Measurements from ENCODE around the gene NOC3L. TPM values are rescaled to one million over a fixed set of nuclear protein-coding genes. Genes with fewer than 3 reads are reported as not detected.

Gene NOC3L
- total and polyA plus RNA-seq, 2 donors (not counting 3 experiments of a cell fraction or from before 2014, with no cell fraction given) = 4.3 to 20.5 TPM

DNA sequence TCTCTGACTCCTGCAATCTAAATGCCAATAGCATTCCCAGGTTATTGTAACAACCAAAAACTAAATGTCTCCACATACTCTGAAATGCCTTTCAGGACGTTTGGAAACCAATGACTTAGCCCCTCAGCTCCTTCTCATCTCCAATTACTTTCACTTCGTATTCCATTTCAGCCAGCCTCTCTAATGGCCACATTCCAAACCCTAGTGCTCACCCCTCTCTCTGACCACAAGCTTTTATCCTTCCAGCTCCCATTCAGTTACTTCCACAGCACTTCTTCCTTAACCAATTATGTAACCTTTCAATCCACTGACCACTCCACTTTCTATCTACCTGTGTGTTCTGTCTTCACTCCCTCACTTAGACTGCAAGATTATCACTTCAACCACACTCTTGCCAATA is 4.3 kb downstream of the NOC3L start:
- H3K4me1 ChIP-seq (ENCODE audit: control insufficient read depth, extremely low read depth, insufficient read depth, low read length) = peaks cover 14% of the 10 kb centered on the region
- DNase-seq (ENCODE audit: low read depth, low spot score) (no peak), FAIRE-seq (no peak)
- H3K36me3 ChIP-seq (ENCODE audit: control insufficient read depth in 2 of 2, extremely low read depth in 1 of 2, insufficient read depth in 2 of 2, low read length in 2 of 2) = peaks cover 0 to 8% of the 10 kb centered on the region in 2 experiments
- H3K4me2 ChIP-seq (ENCODE audit: insufficient read depth, low read length) = no peak overlapping the region
- H3K9me3 ChIP-seq (replicated peaks; ENCODE audit: control insufficient read depth, insufficient read depth, low read length) = no peaks in the 10 kb centered on the region
- no peaks in the 10 kb centered on the region for H3K27me3 ChIP-seq (ENCODE audit: control insufficient read depth in 2 of 2, insufficient read depth in 2 of 2, low read length in 2 of 2)
- no peaks in the 10 kb centered on the region for H3K9me1 ChIP-seq (replicated peaks; ENCODE audit: control insufficient read depth, extremely low read depth, insufficient read depth, low read length)
- intact Hi-C loops (cut with micrococcal nuclease) = no loop called here
- no peak for TF ChIP-seq EZH2 (IDR thresholded peaks at IDR 0.05; ENCODE audit: borderline replicate concordance, low read depth, low read length, severe bottlenecking)
- TF ChIP-seq GATA2 (IDR thresholded peaks at IDR 0.05; ENCODE audit: insufficient read depth, insufficient read length, low read depth, low read length) = no peak
- TF ChIP-seq POLR2A (IDR thresholded peaks at IDR 0.05; ENCODE audit: low read depth, low read length) = no peak
- H3K79me2 ChIP-seq (ENCODE audit: control insufficient read depth, insufficient read depth, low read length) = peaks cover 31% of the 10 kb centered on the region
- dilution Hi-C loops (cut with MboI; ENCODE audit: extremely low pct_ligation_motif_present, low sequenced_read_pairs) = no loop called here
- H3K27ac ChIP-seq (ENCODE audit: insufficient read depth, low read depth, low read length) = no peak overlapping the region
- ChIA-PET CTCF (interaction anchor here (0.7 to 1.8 kb wide), 2 partner anchors 38 to 86 kb away, joined by 3 to 15 read pairs; no protein-coding TSS in a partner anchor), POLR2A (no interaction called here)
- no peak overlapping the region for H3K9ac ChIP-seq (replicated peaks; ENCODE audit: extremely low read depth, insufficient read depth, low read length)
- H4K20me1 ChIP-seq (replicated peaks; ENCODE audit: control insufficient read depth, extremely low read depth, insufficient read depth, low read length) = no peaks in the 10 kb centered on the region
- H3K4me3 ChIP-seq (replicated peaks in 1 of 3; ENCODE audit: insufficient read depth in 1 of 3, low read depth in 1 of 3, low read length in 3 of 3) = no peak overlapping the region
- no peak overlapping the region for H2AFZ ChIP-seq (ENCODE audit: low read depth, low read length)
- no TSS peak for BruUV-seq (replicated peaks)

GRCh38 chr10:94357193-94357592 is 5.5 kb downstream of the NOC3L start:
- CTCF ChIA-PET = interaction anchor here (1.8 kb wide), 1 partner anchor 87 kb away, joined by 15 read pairs; no protein-coding TSS in a partner anchor
- FAIRE-seq (no peak), DNase-seq (ENCODE audit: low read depth, low spot score) (no peak)
- H3K79me2 ChIP-seq (ENCODE audit: control insufficient read depth, insufficient read depth, low read length) = peaks cover 27% of the 10 kb centered on the region
- no peaks in the 10 kb centered on the region for H4K20me1 ChIP-seq (replicated peaks; ENCODE audit: control insufficient read depth, extremely low read depth, insufficient read depth, low read length)
- dilution Hi-C loops (cut with MboI; ENCODE audit: extremely low pct_ligation_motif_present, low sequenced_read_pairs) = no loop called here
- H3K9ac ChIP-seq (replicated peaks; ENCODE audit: extremely low read depth, insufficient read depth, low read length) = no peak overlapping the region
- peaks cover 11% of the 10 kb centered on the region for H3K4me1 ChIP-seq (ENCODE audit: control insufficient read depth, extremely low read depth, insufficient read depth, low read length)
- no peak overlapping the region for H3K4me2 ChIP-seq (ENCODE audit: insufficient read depth, low read length)
- no peaks in the 10 kb centered on the region for H3K9me3 ChIP-seq (replicated peaks; ENCODE audit: control insufficient read depth, insufficient read depth, low read length)
- no peaks in the 10 kb centered on the region for H3K9me1 ChIP-seq (replicated peaks; ENCODE audit: control insufficient read depth, extremely low read depth, insufficient read depth, low read length)
- H3K27me3 ChIP-seq (ENCODE audit: control insufficient read depth in 2 of 2, insufficient read depth in 2 of 2, low read length in 2 of 2) = no peaks in the 10 kb centered on the region
- H3K36me3 ChIP-seq (ENCODE audit: control insufficient read depth in 2 of 2, extremely low read depth in 1 of 2, insufficient read depth in 2 of 2, low read length in 2 of 2) = peaks cover 0 to 8% of the 10 kb centered on the region in 2 experiments
- intact Hi-C loops (cut with micrococcal nuclease) = no loop called here
- TF ChIP-seq POLR2A (IDR thresholded peaks at IDR 0.05; ENCODE audit: low read depth, low read length) (no peak), CTCF (IDR thresholded peaks at IDR 0.05; ENCODE audit: extremely low read depth in 1 of 2, insufficient read depth in 1 of 2, low read depth in 1 of 2, low read length in 2 of 2) (no peak), JUN (IDR thresholded peaks at IDR 0.05; ENCODE audit: borderline replicate concordance, insufficient read depth, insufficient read length, low read depth) (no peak), EZH2 (IDR thresholded peaks at IDR 0.05; ENCODE audit: borderline replicate concordance, low read depth, low read length, severe bottlenecking) (no peak)
- H3K4me3 ChIP-seq (replicated peaks in 1 of 3; ENCODE audit: insufficient read depth in 1 of 3, low read depth in 1 of 3, low read length in 3 of 3) = no peak overlapping the region
- H3K27ac ChIP-seq (ENCODE audit: insufficient read depth, low read depth, low read length) = no peak overlapping the region
- no TSS peak for BruUV-seq (replicated peaks)
- H2AFZ ChIP-seq (ENCODE audit: low read depth, low read length) = no peak overlapping the region
- POLR2A ChIA-PET = no interaction called here

Measured in endothelial cell of umbilical vein (primary cell).